Midbrain (tissue), 1 donor: Measurements from ENCODE around the gene ORC5.
"Not testable (repeated sequence)": the region's sequence is repeated elsewhere in the genome, so short reads cannot be mapped to it uniquely, and the experiment has no call there.

Experiments
- DNase-seq: peaks from one replicate; lab custom pipeline; 2025; lab: John Stamatoyannopoulos, UW

The ORC5 gene

GRCh38 chr7:104207731-104208420 lies at the start of gene ORC5:
TSS of gene ORC5 (minus strand) at chr7:104208013. CDS start at chr7:104207904, 109 bp downstream.
- DNase-seq: peak; percentile 72

GRCh38 chr7:104255616-104256015 lies 47.8 kb upstream of the ORC5 start:
- no peak for DNase-seq

- no peak for DNase-seq
Observed at GRCh38 chr7:104255194-104255593, 47.4 kb upstream of the ORC5 start.

GRCh38 chr7:104254696-104255095 lies 46.9 kb upstream of the ORC5 start:
- no peak for DNase-seq

- no peak for DNase-seq
Observed at GRCh38 chr7:104252409-104253134, 44.8 kb upstream of the ORC5 start.

- no peak for DNase-seq
Observed at GRCh38 chr7:104242638-104243037, 34.8 kb upstream of the ORC5 start.

GRCh38 chr7:104241538-104242209 lies 33.9 kb upstream of the ORC5 start:
- DNase-seq: no peak

- no peak for DNase-seq
Observed at GRCh38 chr7:104241135-104241534, 33.3 kb upstream of the ORC5 start.

- DNase-seq: no peak
Observed at GRCh38 chr7:104240401-104240800, 32.6 kb upstream of the ORC5 start.

- DNase-seq: not testable (repeated sequence)
Observed at GRCh38 chr7:104234990-104235389, 27.2 kb upstream of the ORC5 start.

- DNase-seq: peak; percentile 67
Observed at GRCh38 chr7:104231054-104232046, 23.5 kb upstream of the ORC5 start.

GRCh38 chr7:104230606-104231005 lies 22.8 kb upstream of the ORC5 start:
- DNase-seq: no peak

- no peak for DNase-seq
Observed at GRCh38 chr7:104228442-104228841, 20.6 kb upstream of the ORC5 start.

GRCh38 chr7:104225451-104225850 lies 17.6 kb upstream of the ORC5 start:
- DNase-seq: no peak

- no peak for DNase-seq
Observed at GRCh38 chr7:104217620-104218019, 9.8 kb upstream of the ORC5 start.

- DNase-seq: no peak
Observed at GRCh38 chr7:104209063-104209462, 1.2 kb upstream of the ORC5 start.

GRCh38 chr7:104208421-104208780 lies 588 bp upstream of the ORC5 start:
- DNase-seq: no peak

- no peak for DNase-seq
Observed at GRCh38 chr7:104207348-104207730, 474 bp downstream of the ORC5 start.

GRCh38 chr7:104206841-104207240 lies 972 bp downstream of the ORC5 start:
- DNase-seq: no peak

GRCh38 chr7:104198673-104199278 lies 9.0 kb downstream of the ORC5 start:
- DNase-seq: no peak

GRCh38 chr7:104196161-104196560 lies 11.7 kb downstream of the ORC5 start:
- no peak for DNase-seq
